Measurements from ENCODE around the gene PLCL1. TPM values are rescaled to one million over a fixed set of nuclear protein-coding genes. Genes with fewer than 3 reads are reported as not detected.

PLCL1 gene
- polyA plus RNA-seq, 1 of the 3 experiments (the other 2 are of a cell fraction), result 7.7 TPM

GRCh38 chr2:198144660-198145059 is 340.3 kb downstream of the PLCL1 start:
- Histone ChIP-seq H3F3A (replicated peaks; ENCODE audit: insufficient read depth) (no peaks in the 10 kb centered on the region), H3K9me3 (no peaks in the 10 kb centered on the region), H3K36me3 (replicated peaks in 1 of 2; ENCODE audit: control insufficient read depth in 1 of 2, insufficient read depth in 2 of 2, low read length in 1 of 2) (peaks cover 0 to 11% of the 10 kb centered on the region in 2 experiments), H3K9ac (no peak overlapping the region), H3K27ac (ENCODE audit: low read depth in 2 of 2, low read length in 1 of 2) (peak overlapping the region in 1 of 2 experiments; percentile 94; a peak in 2 of 4 replicates), H3K79me2 (ENCODE audit: insufficient read depth) (no peaks in the 10 kb centered on the region), H2AFZ (ENCODE audit: low read depth) (no peak overlapping the region), H3K9me2 (no peaks in the 10 kb centered on the region), H3K4me1 (ENCODE audit: control insufficient read depth in 1 of 2, insufficient read depth in 2 of 2, low read depth in 1 of 2, low read length in 1 of 2) (peaks cover 0 to 14% of the 10 kb centered on the region in 2 experiments; a peak in 2 of 4 replicates), H3K4me2 (no peak overlapping the region), H4K20me1 (ENCODE audit: insufficient read depth) (no peaks in the 10 kb centered on the region), H3K4me3 (ENCODE audit: low read depth in 2 of 2, low read length in 1 of 2) (no peak overlapping the region), H3K27me3 (ENCODE audit: insufficient read depth) (no peaks in the 10 kb centered on the region)
- DNase-seq, result peak; percentile 58
- POLR2A ChIA-PET, result no interaction called here
- 27% methylated on average over 3 of the region's 3 CpGs for WGBS (ENCODE audit: low lambda C conversion rate)
- CTCF ChIA-PET, result interaction anchor here (1.0 to 3.2 kb wide), 4 partner anchors 9 to 165 kb away, joined by 3 to 12 read pairs (median 6); no protein-coding TSS in a partner anchor
- peak; percentile 54; the same call in 1 of the 2 replicates for TF ChIP-seq USF1 (IDR thresholded peaks at IDR 0.05; ENCODE audit: borderline replicate concordance, low read depth)
- peak; percentile 81 for TF ChIP-seq CHD2 (IDR thresholded peaks at IDR 0.05; ENCODE audit: low read length, partially characterized antibody)
- TF ChIP-seq YY1 (IDR thresholded peaks at IDR 0.05; ENCODE audit: low read depth), result no peak
- TF ChIP-seq ELF1 (IDR thresholded peaks at IDR 0.05), result no peak
- peak; percentile 47 for TF ChIP-seq RAD21 (IDR thresholded peaks at IDR 0.05; ENCODE audit: low read length)
- peak; percentile 43 for TF ChIP-seq TCF12 (IDR thresholded peaks at IDR 0.05)
- peak; percentile 93 for TF ChIP-seq RCOR1 (IDR thresholded peaks at IDR 0.05; ENCODE audit: low read length)
- TF ChIP-seq REST (IDR thresholded peaks at IDR 0.05; ENCODE audit: low read depth, low read length), result no peak
- TF ChIP-seq GABPA (IDR thresholded peaks at IDR 0.05; ENCODE audit: low read depth), result no peak
- no peak for TF ChIP-seq PBX3 (IDR thresholded peaks at IDR 0.05)
- TF ChIP-seq NRF1 (IDR thresholded peaks at IDR 0.05; ENCODE audit: low read depth, low read length), result no peak
- peak; percentile 86; the same call in 1 of the 2 replicates for TF ChIP-seq MXI1 (IDR thresholded peaks at IDR 0.05; ENCODE audit: low read depth, low read length)
- no peak for TF ChIP-seq NFIC (IDR thresholded peaks at IDR 0.05; ENCODE audit: borderline replicate concordance)
- TF ChIP-seq EP300 (IDR thresholded peaks at IDR 0.05; ENCODE audit: borderline replicate concordance in 1 of 2, low read depth in 1 of 2, low read length in 1 of 2), result peak; percentile 19 to 94; a peak in 2 of 4 replicates
- peak; percentile 99 for TF ChIP-seq GATA2 (CRISPR knock-in tag; IDR thresholded peaks at IDR 0.05)
- peak; percentile 44; the same call in 1 of the 2 replicates for TF ChIP-seq RFX5 (IDR thresholded peaks at IDR 0.05; ENCODE audit: low read length)
- TF ChIP-seq FOXM1 (IDR thresholded peaks at IDR 0.05; ENCODE audit: low read depth), result no peak
- no peak for TF ChIP-seq SIN3A (IDR thresholded peaks at IDR 0.05; ENCODE audit: borderline replicate concordance, low read depth, low read length)
- no peak for TF ChIP-seq RXRA (IDR thresholded peaks at IDR 0.05; ENCODE audit: borderline replicate concordance, low read depth)
- TF ChIP-seq USF2 (IDR thresholded peaks at IDR 0.05; ENCODE audit: borderline replicate concordance, low read depth, low read length), result peak; percentile 57; the same call in 1 of the 2 replicates
- no peak for TF ChIP-seq EZH2phosphoT487 (IDR thresholded peaks at IDR 0.05; ENCODE audit: borderline replicate concordance, low read depth)
- no peak for TF ChIP-seq ZBTB33 (IDR thresholded peaks at IDR 0.05; ENCODE audit: borderline replicate concordance, low read depth)
- TF ChIP-seq FOSL2 (IDR thresholded peaks at IDR 0.05; ENCODE audit: borderline replicate concordance, low read depth), result no peak
- TF ChIP-seq TEAD4 (IDR thresholded peaks at IDR 0.05; ENCODE audit: borderline replicate concordance, insufficient read depth), result no peak
- no peak for TF ChIP-seq POLR2AphosphoS5 (IDR thresholded peaks at IDR 0.05; ENCODE audit: low read depth, low read length)
- no peak for TF ChIP-seq JUND (IDR thresholded peaks at IDR 0.05)
- no peak for TF ChIP-seq MEF2A (IDR thresholded peaks at IDR 0.05; ENCODE audit: borderline replicate concordance, low read depth)
- TF ChIP-seq MAX (IDR thresholded peaks at IDR 0.05; ENCODE audit: low read depth), result no peak

All from SK-N-SH (cell line).